Lower lobe of right lung (tissue), 2 donors: ENCODE measurements around the gene PPP1R3C. TPM values are rescaled to one million over a fixed set of nuclear protein-coding genes. Genes with fewer than 3 reads are reported as not detected.
A peak's percentile ranks its signal among the peaks of the same experiment; 100 is the strongest.

ENCODE experiments used
- ATAC-seq, 2 donors: fragments of 200-7000 bp; cut with Tn5 transposase; one replicate each; pipeline ENCODE4 v1.9.1; 2020 to 2022; ENCODE audit warnings: mild to moderate bottlenecking in 2 of 2, moderate library complexity in 2 of 2
- DNase-seq: peaks from one replicate; pipeline ENCODE4 v3.0.0-alpha.2; 2020
- H3K27ac ChIP-seq: fragments of 200-600 bp; one replicate; pipeline ENCODE4 v1.8.0; 2022
- H3K27me3 ChIP-seq: fragments of 200-600 bp; one replicate; pipeline ENCODE4 v1.8.0; 2022; ENCODE audit warnings: low read depth
- H3K36me3 ChIP-seq: fragments of 200-600 bp; one replicate; pipeline ENCODE4 v1.8.0; 2022; ENCODE audit warnings: mild to moderate bottlenecking
- H3K4me1 ChIP-seq: fragments of 200-600 bp; one replicate; pipeline ENCODE4 v1.8.0; 2022
- H3K4me3 ChIP-seq: fragments of 200-600 bp; one replicate; pipeline ENCODE4 v1.8.0; 2022; ENCODE audit warnings: mild to moderate bottlenecking
- H3K9me3 ChIP-seq: fragments of 200-600 bp; one replicate; pipeline ENCODE4 v1.8.0; 2022
- CTCF ChIP-seq: fragments of 200-600 bp; IDR thresholded peaks from one replicate; pipeline ENCODE4 v1.8.0; 2022; ENCODE audit warnings: antibody characterized with exemption, mild to moderate bottlenecking
- intact Hi-C: fragments of 100-400 bp; cut with DNase I; formaldehyde crosslinking; loops from one replicate; pipeline ENCODE4 v1.11.0; 2022
- total RNA-seq: library from RNA; stranded (reverse); fragmentation: NEBNext Ultra II Directional; extraction: Animal tissue kit (Norgen Biotek cat#: 25700); gene quantifications from one replicate; pipeline ENCODE4 v1.2.1, GENCODE V29; 2021
- donor health status: DM: no; HTN: yes; CAD: no; lungs with severe emphysema.

Gene PPP1R3C
- total RNA-seq, 1 donor from 2014 or later = 10.8 TPM

GRCh38 chr10:91653219-91653870 is 20.5 kb upstream of the PPP1R3C start:
- Histone ChIP-seq H3K27ac (no peak overlapping the region), H3K4me3 (no peak overlapping the region), H3K36me3 (no peaks in the 10 kb centered on the region), H3K9me3 (no peaks in the 10 kb centered on the region), H3K27me3 (no peaks in the 10 kb centered on the region), H3K4me1 (no peaks in the 10 kb centered on the region)
- no peak for TF ChIP-seq CTCF
- no peak for ATAC-seq
- intact Hi-C loops = no loop called here
- DNase-seq = no peak

- Histone ChIP-seq H3K27me3 (no peaks in the 10 kb centered on the region), H3K4me1 (no peaks in the 10 kb centered on the region), H3K27ac (no peak overlapping the region), H3K36me3 (no peaks in the 10 kb centered on the region), H3K9me3 (no peaks in the 10 kb centered on the region), H3K4me3 (no peak overlapping the region)
- ATAC-seq (peak in 1 of 2 donors; percentile 37), DNase-seq (no peak)
- intact Hi-C loops = no loop called here
- no peak for TF ChIP-seq CTCF
These were observed 19.5 kb upstream of the PPP1R3C start for GRCh38 chr10:91652364-91652763.

- ATAC-seq = no peak
- TF ChIP-seq CTCF = no peak
- intact Hi-C loops = no loop called here
- Histone ChIP-seq H3K9me3 (no peaks in the 10 kb centered on the region), H3K36me3 (no peaks in the 10 kb centered on the region), H3K27me3 (no peaks in the 10 kb centered on the region), H3K4me1 (no peaks in the 10 kb centered on the region), H3K27ac (no peak overlapping the region), H3K4me3 (no peak overlapping the region)
- no peak for DNase-seq
These were observed 10.8 kb upstream of the PPP1R3C start for GRCh38 chr10:91643700-91644099.

- no peak for ATAC-seq
- no peak overlapping the region for H3K4me3 ChIP-seq
- no peak for TF ChIP-seq CTCF
- no peaks in the 10 kb centered on the region for H3K4me1 ChIP-seq
- no peaks in the 10 kb centered on the region for H3K36me3 ChIP-seq
- H3K9me3 ChIP-seq = no peaks in the 10 kb centered on the region
- H3K27ac ChIP-seq = no peak overlapping the region
- H3K27me3 ChIP-seq = no peaks in the 10 kb centered on the region
- no peak for DNase-seq
- intact Hi-C loops = no loop called here
These were observed 10.2 kb upstream of the PPP1R3C start for GRCh38 chr10:91642831-91643692.

- Histone ChIP-seq H3K4me3 (no peak overlapping the region), H3K9me3 (no peaks in the 10 kb centered on the region), H3K4me1 (peaks cover 18% of the 10 kb centered on the region), H3K27me3 (peaks cover 9% of the 10 kb centered on the region), H3K36me3 (no peaks in the 10 kb centered on the region), H3K27ac (no peak overlapping the region)
- ATAC-seq = no peak
- no peak for DNase-seq
- no peak for TF ChIP-seq CTCF
- intact Hi-C loops = loop anchor here (10.0 kb wide), 1 partner anchor 122 kb away; no protein-coding TSS in a partner anchor
These were observed 4.0 kb upstream of the PPP1R3C start for GRCh38 chr10:91636892-91637291.
